AG10803 (cell line): ENCODE data around the gene CREBZF.

Experiments
- DNase-seq: peaks from one replicate; pipeline ENCODE4 v3.0.0; 2010; ENCODE audit warnings: low read depth
- H3K4me3 ChIP-seq: 2 replicates; pipeline ENCODE4 v1.5.1; 2011; ENCODE audit warnings: mild to moderate bottlenecking, low read length, control low read depth
- TF ChIP-seq, protein P1 (sequence below): conservative IDR thresholded peaks from 2 replicates; pipeline ENCODE4 v1.5.1; 2011; ENCODE audit warnings: mild to moderate bottlenecking, low read length, control low read depth, inconsistent platforms

CREBZF gene

DNA sequence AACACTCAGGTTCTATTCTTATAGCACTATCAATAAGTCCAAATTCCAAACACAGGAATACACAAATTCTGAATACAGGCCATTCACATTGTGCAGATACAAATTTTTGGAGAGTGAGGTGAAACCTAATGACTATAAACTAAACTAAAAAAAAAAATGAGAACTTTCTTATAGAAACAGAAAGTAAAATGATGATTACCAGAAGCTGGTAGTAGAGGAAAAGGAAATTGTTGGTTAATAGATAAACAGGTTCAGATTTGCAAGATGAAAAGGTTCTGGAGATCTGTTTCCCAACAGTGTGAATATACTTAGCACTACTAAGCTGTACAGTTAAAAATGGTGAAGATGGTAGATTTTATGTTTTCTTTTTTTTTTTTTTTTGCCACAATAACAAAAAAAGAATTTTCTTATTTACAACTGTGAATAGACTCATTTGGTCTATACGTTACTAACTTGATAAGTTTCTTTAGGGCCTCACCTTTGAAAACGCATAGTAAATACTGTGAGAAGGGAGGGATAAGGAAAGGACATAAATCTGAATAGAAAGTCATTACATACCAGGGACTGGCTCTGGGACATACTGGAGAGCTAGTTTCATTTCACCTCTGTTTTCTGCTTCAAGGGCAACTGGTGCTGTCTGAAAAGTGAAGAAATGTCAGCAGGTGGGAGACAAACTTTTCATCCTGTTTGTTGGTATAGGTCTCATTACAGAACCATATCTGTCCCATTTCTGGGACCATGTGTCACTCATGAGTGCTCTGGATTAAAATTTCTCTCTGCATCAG is 35.2 kb upstream of the CREBZF start:
- no peak overlapping the region for H3K4me3 ChIP-seq
- TF ChIP-seq, protein P1, sequence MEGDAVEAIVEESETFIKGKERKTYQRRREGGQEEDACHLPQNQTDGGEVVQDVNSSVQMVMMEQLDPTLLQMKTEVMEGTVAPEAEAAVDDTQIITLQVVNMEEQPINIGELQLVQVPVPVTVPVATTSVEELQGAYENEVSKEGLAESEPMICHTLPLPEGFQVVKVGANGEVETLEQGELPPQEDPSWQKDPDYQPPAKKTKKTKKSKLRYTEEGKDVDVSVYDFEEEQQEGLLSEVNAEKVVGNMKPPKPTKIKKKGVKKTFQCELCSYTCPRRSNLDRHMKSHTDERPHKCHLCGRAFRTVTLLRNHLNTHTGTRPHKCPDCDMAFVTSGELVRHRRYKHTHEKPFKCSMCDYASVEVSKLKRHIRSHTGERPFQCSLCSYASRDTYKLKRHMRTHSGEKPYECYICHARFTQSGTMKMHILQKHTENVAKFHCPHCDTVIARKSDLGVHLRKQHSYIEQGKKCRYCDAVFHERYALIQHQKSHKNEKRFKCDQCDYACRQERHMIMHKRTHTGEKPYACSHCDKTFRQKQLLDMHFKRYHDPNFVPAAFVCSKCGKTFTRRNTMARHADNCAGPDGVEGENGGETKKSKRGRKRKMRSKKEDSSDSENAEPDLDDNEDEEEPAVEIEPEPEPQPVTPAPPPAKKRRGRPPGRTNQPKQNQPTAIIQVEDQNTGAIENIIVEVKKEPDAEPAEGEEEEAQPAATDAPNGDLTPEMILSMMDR, result no peak
- no peak for DNase-seq

GRCh38 chr11:85698195-85698594 is 33.3 kb upstream of the CREBZF start:
- TF ChIP-seq, protein P1, result no peak
- DNase-seq, result no peak
- H3K4me3 ChIP-seq, result no peak overlapping the region

DNA sequence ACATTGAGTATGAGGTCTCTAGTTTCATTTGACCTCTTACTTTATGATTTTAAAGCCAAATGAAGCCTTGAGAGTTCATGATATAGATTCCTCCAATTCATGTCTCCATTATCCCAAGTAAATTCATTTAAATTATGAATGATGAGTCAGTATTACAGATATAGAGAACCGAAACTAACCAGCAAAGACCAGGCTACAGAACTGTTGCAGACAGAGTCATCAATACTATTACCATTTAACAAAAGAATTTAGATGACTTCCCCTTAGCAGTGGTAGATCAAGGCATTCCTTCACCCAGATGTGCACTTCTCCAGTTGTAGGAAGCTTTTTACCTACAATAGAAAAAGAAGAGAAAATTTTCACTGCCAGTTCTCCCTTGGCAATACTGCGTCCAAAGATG is 32.8 kb upstream of the CREBZF start:
- TF ChIP-seq, protein P1, result no peak

DNA sequence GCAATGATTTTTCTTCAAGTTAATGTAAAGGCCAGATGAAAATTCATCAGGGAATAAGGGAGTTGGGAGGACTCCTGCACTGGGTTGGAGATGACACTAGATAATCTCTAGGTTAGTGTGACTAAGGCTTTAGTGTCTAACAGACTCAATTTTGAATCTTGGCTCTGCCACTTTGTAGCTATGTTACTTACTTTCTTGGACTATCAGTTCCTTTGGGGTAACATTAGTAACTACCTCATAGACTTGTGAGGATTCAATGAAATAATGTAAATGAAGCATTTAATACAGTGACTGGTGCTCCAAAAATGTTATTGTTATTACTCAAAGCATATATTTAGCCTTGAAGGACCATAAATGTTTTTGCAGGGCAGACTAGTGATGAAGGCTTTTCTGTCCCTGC is 30.6 kb upstream of the CREBZF start:
- TF ChIP-seq, protein P1, result no peak
- DNase-seq, result no peak
- no peak overlapping the region for H3K4me3 ChIP-seq

More for the DNA sequence above, 32.8 kb upstream of the CREBZF start:
- no peak for DNase-seq
- H3K4me3 ChIP-seq, result no peak overlapping the region

DNA sequence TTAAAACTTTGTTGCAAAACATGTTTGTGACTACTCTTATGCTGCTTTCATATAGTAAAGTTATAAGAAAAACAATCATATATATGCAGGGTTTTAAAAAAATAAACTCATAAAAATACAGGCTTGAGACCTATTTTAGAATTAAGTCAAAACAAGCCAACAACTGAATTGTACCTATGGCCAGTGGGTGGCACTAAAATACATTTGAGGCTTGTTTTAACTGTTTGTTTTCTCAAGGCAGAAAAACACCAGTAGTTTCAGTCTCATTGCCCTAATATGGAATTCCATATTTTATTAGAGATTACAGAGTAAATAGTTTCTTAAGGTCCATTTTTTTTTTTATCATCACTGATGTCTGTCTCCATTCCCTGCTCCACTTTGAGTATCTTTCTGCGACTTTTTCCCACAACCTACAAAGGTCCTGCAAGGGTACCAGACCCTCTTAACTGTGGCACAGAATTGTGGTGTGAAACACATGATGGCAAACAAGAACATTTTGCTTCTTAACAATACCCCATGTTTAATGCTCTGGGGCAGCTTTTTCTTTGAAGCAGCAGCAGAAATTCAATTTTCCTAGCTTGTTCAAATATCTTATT is 29.6 kb upstream of the CREBZF start:
- DNase-seq, result peak; percentile 64
- no peak overlapping the region for H3K4me3 ChIP-seq

GRCh38 chr11:85685820-85686459 is 21.0 kb upstream of the CREBZF start, which contains the start of gene CCDC89:
TSS of gene CCDC89 (minus strand) at chr11:85686195. CDS start at chr11:85686130, 65 bp downstream.
- TF ChIP-seq, protein P1, result no peak
- H3K4me3 ChIP-seq, result peak within 1 kb of the TSS; percentile 67
- DNase-seq, result peak; percentile 99

More for the DNA sequence above, 29.6 kb upstream of the CREBZF start:
- TF ChIP-seq, protein P1, result peak; percentile 70
